ENCODE results near the gene EFNA5. TPM values are rescaled to one million over a fixed set of nuclear protein-coding genes. Genes with fewer than 3 reads are reported as not detected.

The EFNA5 gene
- total RNA-seq, 4 donors from 2014 or later, result 21.3 to 47.0 (median 29.3) TPM

- H3K27ac ChIP-seq, result no peak overlapping the region
- DNase-seq (ENCODE audit: low spot score in 2 of 2), result no peak
- H3K36me3 ChIP-seq, result no peaks in the 10 kb centered on the region
- no peak for TF ChIP-seq EP300 (IDR thresholded peaks at IDR 0.05)
- TF ChIP-seq POLR2AphosphoS5 (IDR thresholded peaks at IDR 0.05), result no peak
- TF ChIP-seq POLR2A (IDR thresholded peaks at IDR 0.05), result no peak
- TF ChIP-seq CTCF (IDR thresholded peaks at IDR 0.05), result no peak
- H3K4me3 ChIP-seq, result no peak overlapping the region
- no peaks in the 10 kb centered on the region for H3K27me3 ChIP-seq
- peaks cover 21% of the 10 kb centered on the region for H3K4me1 ChIP-seq
- no peaks in the 10 kb centered on the region for H3K9me3 ChIP-seq
- WGBS, result 76% methylated on average over 5 of the region's 5 CpGs
Measured at GRCh38 chr5:107395632-107396350, 274.9 kb downstream of the EFNA5 start.

GRCh38 chr5:107393851-107394250, 276.9 kb downstream of the EFNA5 start:
- DNase-seq (ENCODE audit: low spot score in 2 of 2), result no peak
- H3K4me3 ChIP-seq, result no peak overlapping the region
- H3K27me3 ChIP-seq, result no peaks in the 10 kb centered on the region
- H3K4me1 ChIP-seq, result peaks cover 32% of the 10 kb centered on the region
- H3K27ac ChIP-seq, result peak overlapping the region; percentile 45
- H3K9me3 ChIP-seq, result no peaks in the 10 kb centered on the region
- no peak for TF ChIP-seq POLR2AphosphoS5 (IDR thresholded peaks at IDR 0.05)
- TF ChIP-seq POLR2A (IDR thresholded peaks at IDR 0.05), result no peak
- no peak for TF ChIP-seq CTCF (IDR thresholded peaks at IDR 0.05)
- no peak for TF ChIP-seq EP300 (IDR thresholded peaks at IDR 0.05)
- 67% methylated on average over 2 of the region's 2 CpGs for WGBS
- H3K36me3 ChIP-seq, result no peaks in the 10 kb centered on the region

GRCh38 chr5:107391787-107392186, 278.9 kb downstream of the EFNA5 start:
- Histone ChIP-seq H3K36me3 (no peaks in the 10 kb centered on the region), H3K27me3 (no peaks in the 10 kb centered on the region), H3K27ac (no peak overlapping the region), H3K4me1 (peaks cover 48% of the 10 kb centered on the region), H3K4me3 (no peak overlapping the region), H3K9me3 (no peaks in the 10 kb centered on the region)
- DNase-seq (ENCODE audit: low spot score in 2 of 2), result no peak
- 96% methylated on average over 5 of the region's 5 CpGs for WGBS
- no peak for TF ChIP-seq CTCF (IDR thresholded peaks at IDR 0.05)
- TF ChIP-seq POLR2AphosphoS5 (IDR thresholded peaks at IDR 0.05), result no peak
- no peak for TF ChIP-seq POLR2A (IDR thresholded peaks at IDR 0.05)
- TF ChIP-seq EP300 (IDR thresholded peaks at IDR 0.05), result no peak

GRCh38 chr5:107389775-107390148, 281.0 kb downstream of the EFNA5 start:
- Histone ChIP-seq H3K4me3 (no peak overlapping the region), H3K27ac (no peak overlapping the region), H3K36me3 (no peaks in the 10 kb centered on the region), H3K9me3 (no peaks in the 10 kb centered on the region), H3K27me3 (no peaks in the 10 kb centered on the region), H3K4me1 (peaks cover 43% of the 10 kb centered on the region)
- TF ChIP-seq CTCF (IDR thresholded peaks at IDR 0.05) (no peak), POLR2A (IDR thresholded peaks at IDR 0.05) (no peak)
- WGBS, result 69% methylated on average over 1 of the region's 1 CpG
- no peak for DNase-seq (ENCODE audit: low spot score in 2 of 2)

- Histone ChIP-seq H3K9me3 (no peaks in the 10 kb centered on the region), H3K4me1 (peaks cover 39% of the 10 kb centered on the region), H3K36me3 (no peaks in the 10 kb centered on the region), H3K27ac (peak overlapping the region; percentile 79), H3K27me3 (no peaks in the 10 kb centered on the region), H3K4me3 (no peak overlapping the region)
- no peak for TF ChIP-seq EP300 (IDR thresholded peaks at IDR 0.05)
- TF ChIP-seq POLR2A (IDR thresholded peaks at IDR 0.05), result no peak
- TF ChIP-seq POLR2AphosphoS5 (IDR thresholded peaks at IDR 0.05), result no peak
- TF ChIP-seq CTCF (IDR thresholded peaks at IDR 0.05), result no peak
- 33% methylated on average over 5 of the region's 5 CpGs for WGBS
- DNase-seq (ENCODE audit: low spot score in 2 of 2), result no peak
Measured at GRCh38 chr5:107389130-107389774, 281.5 kb downstream of the EFNA5 start.

All from suprapubic skin (tissue), 4 donors.